Retinal pigment epithelial cell (primary cell): ENCODE data around the gene ZNF385B.

Experiments used
- DNase-seq: peaks from one replicate; pipeline ENCODE4 v3.0.0-alpha.2; 2010; ENCODE audit warnings: low read depth
- H3K4me3 ChIP-seq: 2 replicates; pipeline ENCODE4 v1.5.1; 2011; ENCODE audit warnings: mild to moderate bottlenecking, low read length, control low read depth, moderate library complexity
- TF ChIP-seq, protein P1 (sequence below): conservative IDR thresholded peaks from 2 replicates; pipeline ENCODE4 v1.5.1; 2011; ENCODE audit warnings: low read depth, low read length, control low read depth, inconsistent platforms

The ZNF385B gene

DNA sequence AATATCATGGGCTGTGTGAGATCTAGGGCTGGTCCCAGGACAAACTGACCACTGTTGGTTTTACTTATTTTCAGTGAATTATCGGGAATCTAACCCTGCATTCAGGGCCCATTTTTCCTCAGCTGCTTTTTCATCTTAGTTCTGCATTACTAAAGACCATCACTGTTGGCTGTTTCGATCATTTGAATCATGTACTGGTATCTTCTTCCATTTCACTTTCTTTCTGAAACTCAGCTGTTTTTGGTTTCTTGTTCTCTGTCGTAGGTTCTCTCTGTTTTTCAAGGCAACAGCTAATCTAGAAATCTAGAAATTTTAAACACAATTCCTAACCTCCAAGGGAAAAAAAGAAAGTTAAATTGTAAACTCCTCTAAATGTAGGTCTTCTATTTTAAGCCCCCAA is 436.8 kb downstream of the ZNF385B start:
- TF ChIP-seq, protein P1, sequence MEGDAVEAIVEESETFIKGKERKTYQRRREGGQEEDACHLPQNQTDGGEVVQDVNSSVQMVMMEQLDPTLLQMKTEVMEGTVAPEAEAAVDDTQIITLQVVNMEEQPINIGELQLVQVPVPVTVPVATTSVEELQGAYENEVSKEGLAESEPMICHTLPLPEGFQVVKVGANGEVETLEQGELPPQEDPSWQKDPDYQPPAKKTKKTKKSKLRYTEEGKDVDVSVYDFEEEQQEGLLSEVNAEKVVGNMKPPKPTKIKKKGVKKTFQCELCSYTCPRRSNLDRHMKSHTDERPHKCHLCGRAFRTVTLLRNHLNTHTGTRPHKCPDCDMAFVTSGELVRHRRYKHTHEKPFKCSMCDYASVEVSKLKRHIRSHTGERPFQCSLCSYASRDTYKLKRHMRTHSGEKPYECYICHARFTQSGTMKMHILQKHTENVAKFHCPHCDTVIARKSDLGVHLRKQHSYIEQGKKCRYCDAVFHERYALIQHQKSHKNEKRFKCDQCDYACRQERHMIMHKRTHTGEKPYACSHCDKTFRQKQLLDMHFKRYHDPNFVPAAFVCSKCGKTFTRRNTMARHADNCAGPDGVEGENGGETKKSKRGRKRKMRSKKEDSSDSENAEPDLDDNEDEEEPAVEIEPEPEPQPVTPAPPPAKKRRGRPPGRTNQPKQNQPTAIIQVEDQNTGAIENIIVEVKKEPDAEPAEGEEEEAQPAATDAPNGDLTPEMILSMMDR = no peak
- no peak for DNase-seq
- no peak overlapping the region for H3K4me3 ChIP-seq

DNA sequence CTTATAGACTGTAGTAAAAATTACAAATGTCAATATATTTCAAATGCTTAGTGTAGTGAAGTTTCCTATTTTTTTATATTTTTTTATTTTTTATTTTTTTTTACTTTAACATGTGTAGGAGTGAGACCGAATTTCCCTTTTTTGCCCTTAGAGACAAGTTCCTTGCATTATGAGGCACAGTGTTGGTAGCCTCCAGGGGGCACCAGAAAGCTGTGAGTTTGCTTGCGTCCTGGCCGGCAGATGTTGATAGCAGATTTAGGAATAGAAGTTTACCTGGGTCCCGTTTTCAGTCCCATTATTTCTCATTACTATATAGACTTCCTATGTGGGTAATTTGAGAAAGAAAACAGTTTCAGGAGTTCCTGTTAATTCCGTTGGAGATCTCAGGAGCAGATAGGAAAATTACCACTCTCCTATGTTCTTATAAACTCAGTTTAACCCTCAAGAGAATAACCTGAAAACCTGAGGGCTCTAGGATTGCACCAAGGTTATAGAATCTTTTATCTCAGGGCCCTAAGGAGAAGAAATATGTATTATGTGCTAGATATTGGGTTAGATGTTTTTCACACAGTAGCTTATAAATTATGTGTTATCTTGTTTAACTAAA is 439.3 kb downstream of the ZNF385B start:
- TF ChIP-seq, protein P1 = peak; percentile 93
- DNase-seq = peak; percentile 19

DNA sequence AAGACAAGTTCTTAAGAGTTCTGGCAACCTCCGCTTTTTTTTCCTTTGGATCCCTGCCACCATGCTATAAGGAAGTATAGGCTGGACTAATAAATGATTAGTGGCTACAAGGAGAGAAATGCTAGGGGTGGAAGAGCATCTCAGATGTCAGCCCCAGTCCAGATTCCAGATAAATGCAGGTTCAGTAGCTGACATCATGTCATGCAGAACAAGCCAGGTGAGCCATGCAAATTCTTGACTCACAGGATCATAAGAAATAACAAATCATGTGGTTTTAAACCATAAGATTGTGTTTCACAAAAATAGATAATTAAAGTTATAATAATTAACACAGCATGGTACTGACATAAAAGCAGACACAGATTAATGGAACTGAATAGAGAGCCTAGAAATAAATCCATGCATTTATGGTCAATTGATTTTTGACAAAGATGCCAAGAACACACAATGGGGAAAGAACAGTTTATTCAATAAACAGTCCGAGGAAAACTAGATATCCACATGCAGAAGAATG is 443.9 kb downstream of the ZNF385B start:
- TF ChIP-seq, protein P1 = no peak

More for the DNA sequence above, 439.3 kb downstream of the ZNF385B start:
- H3K4me3 ChIP-seq = no peak overlapping the region

DNA sequence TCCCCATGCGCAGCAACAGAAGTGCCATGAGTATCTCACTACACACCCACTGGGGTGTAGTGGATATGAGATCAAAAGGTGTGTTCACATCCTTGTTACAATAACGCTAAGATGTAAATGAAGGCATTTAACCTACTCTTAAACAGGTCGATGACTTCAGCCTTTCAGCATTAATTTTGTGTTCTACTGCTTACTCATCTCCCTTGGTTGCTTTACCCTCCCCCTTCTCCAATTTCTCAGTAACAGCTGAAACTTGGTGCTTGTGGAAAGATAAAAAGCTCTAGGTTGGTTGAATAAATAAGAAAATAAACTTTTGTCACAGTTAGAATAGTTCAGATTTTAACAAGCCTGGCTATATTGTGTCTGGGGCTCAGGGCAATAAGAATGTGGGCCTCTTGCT is 449.3 kb downstream of the ZNF385B start:
- H3K4me3 ChIP-seq = no peak overlapping the region
- TF ChIP-seq, protein P1 = no peak
- no peak for DNase-seq

More for the DNA sequence above, 443.9 kb downstream of the ZNF385B start:
- no peak for DNase-seq
- no peak overlapping the region for H3K4me3 ChIP-seq

DNA sequence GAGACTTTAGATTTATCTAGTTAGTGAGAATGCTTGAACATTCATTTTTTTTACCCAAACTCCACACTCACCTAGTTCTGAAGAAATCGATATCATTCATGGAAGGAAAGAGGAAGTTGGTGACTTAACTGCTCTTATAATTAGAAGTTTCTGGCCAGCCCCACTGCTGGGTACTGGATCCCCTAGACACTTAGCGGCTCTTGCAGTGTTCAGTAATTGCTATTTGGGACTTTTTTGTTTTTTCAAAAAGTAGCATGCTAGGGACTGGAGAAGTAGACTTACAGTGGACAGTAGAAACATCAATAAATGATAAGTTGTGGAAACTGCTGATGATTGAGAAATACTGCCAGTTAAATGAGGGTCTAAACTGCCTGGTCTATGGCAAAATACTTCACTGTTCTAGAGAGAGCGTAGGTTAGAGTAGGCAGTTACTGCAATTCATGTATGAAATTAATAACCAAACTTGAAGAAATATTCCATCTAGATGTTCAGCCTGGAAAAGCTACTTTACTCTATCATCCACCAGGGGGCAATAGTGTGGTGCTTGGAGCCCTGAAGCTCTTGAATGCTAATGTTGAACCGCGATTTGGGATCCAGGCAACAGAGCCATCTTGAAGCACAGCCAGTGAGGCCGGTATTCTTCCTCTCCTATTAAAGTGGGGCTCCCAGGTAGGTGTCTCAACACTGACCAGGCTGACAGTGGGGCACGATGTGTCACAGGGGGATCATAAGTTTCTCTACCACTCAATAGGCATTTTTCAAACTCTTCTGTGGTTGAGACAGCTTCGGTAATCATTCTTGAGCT is 450.7 kb downstream of the ZNF385B start:
- H3K4me3 ChIP-seq = no peak overlapping the region
- peak; percentile 12 for DNase-seq
- TF ChIP-seq, protein P1 = peak; percentile 89

DNA sequence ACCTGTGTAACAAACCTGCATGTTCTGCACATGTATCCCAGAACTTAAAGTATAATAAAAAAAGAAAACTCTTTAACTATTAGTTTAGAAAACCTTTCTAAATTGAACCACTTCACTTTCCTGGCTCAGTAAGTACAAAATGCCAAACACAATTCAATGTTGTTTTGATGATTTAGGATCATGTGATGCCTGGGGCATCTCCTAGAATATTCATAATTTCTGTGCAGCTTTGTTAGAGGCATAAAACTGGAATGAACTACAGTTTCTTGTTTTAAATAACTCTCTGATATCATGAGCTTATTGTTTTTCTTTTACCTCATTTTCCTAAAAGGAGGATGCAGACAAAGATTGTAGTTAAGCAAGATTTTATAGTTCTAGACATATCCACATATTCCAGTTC is 457.8 kb downstream of the ZNF385B start:
- DNase-seq = no peak
- H3K4me3 ChIP-seq = no peak overlapping the region
- TF ChIP-seq, protein P1 = no peak
